ENCODE measurements around the gene MYBPC1.

The MYBPC1 gene

GRCh38 chr12:101563212-101563611 is 31.6 kb upstream of the MYBPC1 start:
- Histone ChIP-seq H3K9ac (no peak overlapping the region), H3K36me3 (ENCODE audit: control insufficient read depth, insufficient read depth, low read length) (no peaks in the 10 kb centered on the region), H3K27ac (no peak overlapping the region), H2AFZ (no peak overlapping the region), H3K27me3 (ENCODE audit: control insufficient read depth, insufficient read depth, low read length) (no peaks in the 10 kb centered on the region), H3K79me2 (no peaks in the 10 kb centered on the region), H3K4me1 (no peaks in the 10 kb centered on the region), H3K4me3 (ENCODE audit: low read depth, low read length) (no peak overlapping the region), H3K4me2 (ENCODE audit: low read length) (no peak overlapping the region), H3K9me3 (ENCODE audit: control insufficient read depth, low read length) (no peaks in the 10 kb centered on the region)
- no peak for TF ChIP-seq CTCF (IDR thresholded peaks at IDR 0.05)

GRCh38 chr12:101564912-101565311 is 29.9 kb upstream of the MYBPC1 start:
- no peak overlapping the region for H3K27ac ChIP-seq
- H3K27me3 ChIP-seq (ENCODE audit: control insufficient read depth, insufficient read depth, low read length), result no peaks in the 10 kb centered on the region
- H3K4me1 ChIP-seq, result no peaks in the 10 kb centered on the region
- H3K79me2 ChIP-seq, result no peaks in the 10 kb centered on the region
- no peak overlapping the region for H3K4me2 ChIP-seq (ENCODE audit: low read length)
- H2AFZ ChIP-seq, result no peak overlapping the region
- TF ChIP-seq CTCF (IDR thresholded peaks at IDR 0.05), result no peak
- no peak overlapping the region for H3K4me3 ChIP-seq (ENCODE audit: low read depth, low read length)
- no peaks in the 10 kb centered on the region for H3K36me3 ChIP-seq (ENCODE audit: control insufficient read depth, insufficient read depth, low read length)
- H3K9me3 ChIP-seq (ENCODE audit: control insufficient read depth, low read length), result no peaks in the 10 kb centered on the region
- H3K9ac ChIP-seq, result no peak overlapping the region

GRCh38 chr12:101566318-101566717 is 28.5 kb upstream of the MYBPC1 start:
- H3K4me2 ChIP-seq (ENCODE audit: low read length), result no peak overlapping the region
- H3K9ac ChIP-seq, result no peak overlapping the region
- no peaks in the 10 kb centered on the region for H3K9me3 ChIP-seq (ENCODE audit: control insufficient read depth, low read length)
- TF ChIP-seq CTCF (IDR thresholded peaks at IDR 0.05), result no peak
- H3K4me1 ChIP-seq, result no peaks in the 10 kb centered on the region
- no peaks in the 10 kb centered on the region for H3K79me2 ChIP-seq
- no peak overlapping the region for H2AFZ ChIP-seq
- no peak overlapping the region for H3K4me3 ChIP-seq (ENCODE audit: low read depth, low read length)
- H3K27ac ChIP-seq, result no peak overlapping the region
- no peaks in the 10 kb centered on the region for H3K36me3 ChIP-seq (ENCODE audit: control insufficient read depth, insufficient read depth, low read length)
- no peaks in the 10 kb centered on the region for H3K27me3 ChIP-seq (ENCODE audit: control insufficient read depth, insufficient read depth, low read length)

- Histone ChIP-seq H3K36me3 (ENCODE audit: control insufficient read depth, insufficient read depth, low read length) (no peaks in the 10 kb centered on the region), H3K79me2 (no peaks in the 10 kb centered on the region), H3K27ac (no peak overlapping the region), H3K4me2 (ENCODE audit: low read length) (no peak overlapping the region), H3K4me1 (no peaks in the 10 kb centered on the region), H3K9me3 (ENCODE audit: control insufficient read depth, low read length) (no peaks in the 10 kb centered on the region), H3K9ac (no peak overlapping the region), H3K4me3 (ENCODE audit: low read depth, low read length) (no peak overlapping the region), H3K27me3 (ENCODE audit: control insufficient read depth, insufficient read depth, low read length) (no peaks in the 10 kb centered on the region), H2AFZ (no peak overlapping the region)
- no peak for TF ChIP-seq CTCF (IDR thresholded peaks at IDR 0.05)
Observed at GRCh38 chr12:101567918-101568317, 26.9 kb upstream of the MYBPC1 start.

- Histone ChIP-seq H3K27me3 (ENCODE audit: control insufficient read depth, insufficient read depth, low read length) (no peaks in the 10 kb centered on the region), H2AFZ (peak overlapping the region; percentile 27), H3K9ac (no peak overlapping the region), H3K36me3 (ENCODE audit: control insufficient read depth, insufficient read depth, low read length) (no peaks in the 10 kb centered on the region), H3K4me3 (ENCODE audit: low read depth, low read length) (no peak overlapping the region), H3K79me2 (no peaks in the 10 kb centered on the region), H3K4me2 (ENCODE audit: low read length) (no peak overlapping the region), H3K27ac (no peak overlapping the region), H3K9me3 (ENCODE audit: control insufficient read depth, low read length) (no peaks in the 10 kb centered on the region), H3K4me1 (no peaks in the 10 kb centered on the region)
- TF ChIP-seq CTCF (IDR thresholded peaks at IDR 0.05), result peak; percentile 27
Observed at GRCh38 chr12:101570047-101570446, 24.7 kb upstream of the MYBPC1 start.
